GM18498 (cell line): Measurements from ENCODE around the gene APP.

Experiments used
- ATAC-seq: cut with Tn5 transposase; IDR thresholded peaks from one replicate; pipeline ENCODE4 v1.9.1; 2021; ENCODE audit warnings: mild to moderate bottlenecking, moderate library complexity; ENCODE audit not compliant: unreplicated experiment

The APP gene

GRCh38 chr21:26070121-26070520 is 100.4 kb downstream of the APP start:
- ATAC-seq, result no peak

DNA sequence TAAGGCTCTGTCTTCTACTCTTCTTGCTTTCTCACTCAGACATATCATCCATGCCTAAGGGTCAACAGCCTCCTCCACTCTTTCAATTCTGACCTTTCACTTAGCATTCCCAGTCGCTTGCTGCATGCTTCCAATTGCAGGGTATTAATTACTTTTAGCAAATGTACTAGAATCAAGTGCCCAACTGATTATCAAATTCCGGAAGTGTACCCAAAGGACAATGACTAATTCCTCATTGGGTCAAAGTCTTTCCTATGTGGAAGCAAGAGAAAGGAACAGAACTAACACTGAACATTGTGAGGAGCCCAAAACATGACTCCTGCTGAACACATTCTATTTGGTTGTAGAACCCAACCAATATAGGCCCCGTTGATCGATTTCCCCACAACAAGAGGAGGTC is 101.8 kb downstream of the APP start:
- ATAC-seq, result no peak

GRCh38 chr21:26067836-26068594 is 102.6 kb downstream of the APP start:
- ATAC-seq, result no peak

- ATAC-seq, result no peak
Observed at GRCh38 chr21:26064506-26064905, 106.1 kb downstream of the APP start.

DNA sequence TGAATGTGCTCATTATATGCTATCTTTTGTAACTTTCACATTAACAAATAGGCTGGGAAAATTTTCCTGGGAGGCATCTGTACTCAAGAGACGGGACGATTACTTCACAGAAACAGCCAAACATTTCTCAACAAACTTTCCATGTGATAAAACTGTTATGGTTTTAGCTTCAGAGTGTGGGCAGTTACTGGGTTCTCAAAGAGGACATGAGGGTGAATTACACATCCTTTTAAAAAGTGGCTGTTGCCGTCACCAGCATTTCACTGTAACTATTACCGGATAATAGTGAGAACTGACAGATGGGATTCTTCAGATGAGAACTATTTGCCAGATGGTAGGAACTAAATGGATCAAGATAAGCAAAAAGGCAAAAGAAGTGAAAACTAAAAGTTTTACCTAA is 109.1 kb downstream of the APP start:
- no peak for ATAC-seq

- no peak for ATAC-seq
Observed at GRCh38 chr21:26060335-26061115, 110.0 kb downstream of the APP start.

DNA sequence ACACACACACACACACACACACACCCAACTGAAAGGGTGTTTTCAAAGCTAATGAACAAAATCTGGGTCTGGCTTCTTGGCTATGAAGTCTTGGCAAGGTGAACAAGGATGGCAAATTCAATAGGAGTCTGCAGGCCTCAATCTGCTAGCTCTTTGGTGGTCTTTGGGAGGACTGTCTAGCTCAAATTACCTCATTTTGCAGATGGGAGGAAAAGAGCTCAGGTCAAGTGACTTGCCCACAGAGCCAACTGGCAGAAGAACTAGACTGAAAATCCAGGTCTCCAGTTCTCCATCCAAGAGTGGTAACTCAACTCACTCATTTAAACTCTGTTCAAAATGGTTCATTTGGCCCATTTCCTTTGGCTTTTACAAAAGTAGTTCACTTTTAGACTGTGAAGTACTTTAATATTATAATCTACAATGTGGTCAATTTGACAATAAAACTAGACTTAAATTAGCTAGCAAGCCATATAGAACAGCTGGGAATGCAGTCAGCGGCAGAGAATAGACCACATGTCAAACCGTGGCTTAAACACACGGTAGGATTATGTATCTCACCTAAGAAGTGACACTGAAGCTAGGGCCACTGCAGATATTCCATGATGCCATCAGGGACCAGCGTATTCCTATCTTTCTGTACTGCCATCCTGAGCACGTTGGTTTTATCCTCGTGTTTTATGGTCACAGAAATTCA is 112.9 kb downstream of the APP start:
- ATAC-seq, result no peak

GRCh38 chr21:26055841-26056264 is 114.7 kb downstream of the APP start:
- ATAC-seq, result no peak

DNA sequence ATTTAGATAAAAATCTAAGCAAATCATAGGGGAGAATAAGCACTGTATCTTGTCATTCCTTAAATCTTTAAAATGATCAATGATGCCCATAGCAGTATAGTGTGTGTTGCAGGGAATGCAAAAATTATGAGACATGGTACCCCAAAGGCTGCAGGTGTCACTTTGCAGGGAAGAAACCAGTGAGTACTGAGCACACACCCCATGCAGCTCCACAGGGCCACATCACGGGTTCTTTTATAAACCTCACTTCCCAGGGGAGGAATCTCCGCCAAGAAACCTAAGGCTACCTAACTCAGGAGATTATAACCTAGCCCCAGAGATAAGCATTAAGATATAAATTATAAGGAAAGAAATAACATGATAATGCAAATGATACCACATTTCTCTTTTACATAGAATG is 115.6 kb downstream of the APP start:
- ATAC-seq, result no peak

GRCh38 chr21:26052057-26052456 is 118.5 kb downstream of the APP start:
- no peak for ATAC-seq

- ATAC-seq, result no peak
Observed at GRCh38 chr21:26050857-26051256, 119.7 kb downstream of the APP start.

DNA sequence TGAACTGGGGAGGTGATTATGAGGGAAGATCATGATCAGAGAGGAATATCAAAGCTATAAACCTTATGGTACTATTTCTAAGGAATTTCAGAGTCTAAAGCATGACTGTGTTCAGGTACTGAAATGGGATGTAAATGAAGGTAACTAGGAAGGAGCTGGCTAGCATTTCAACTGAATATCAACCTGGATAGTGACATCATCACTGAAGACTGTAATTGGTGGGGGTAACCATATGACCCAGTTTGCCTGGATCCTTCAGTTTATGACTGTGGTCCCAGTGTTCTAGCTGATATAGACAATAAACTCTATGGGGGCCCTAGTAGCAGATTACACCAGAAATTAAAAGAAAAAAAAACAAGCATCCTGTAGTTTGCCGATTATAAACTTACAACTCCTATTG is 120.8 kb downstream of the APP start:
- ATAC-seq, result no peak

DNA sequence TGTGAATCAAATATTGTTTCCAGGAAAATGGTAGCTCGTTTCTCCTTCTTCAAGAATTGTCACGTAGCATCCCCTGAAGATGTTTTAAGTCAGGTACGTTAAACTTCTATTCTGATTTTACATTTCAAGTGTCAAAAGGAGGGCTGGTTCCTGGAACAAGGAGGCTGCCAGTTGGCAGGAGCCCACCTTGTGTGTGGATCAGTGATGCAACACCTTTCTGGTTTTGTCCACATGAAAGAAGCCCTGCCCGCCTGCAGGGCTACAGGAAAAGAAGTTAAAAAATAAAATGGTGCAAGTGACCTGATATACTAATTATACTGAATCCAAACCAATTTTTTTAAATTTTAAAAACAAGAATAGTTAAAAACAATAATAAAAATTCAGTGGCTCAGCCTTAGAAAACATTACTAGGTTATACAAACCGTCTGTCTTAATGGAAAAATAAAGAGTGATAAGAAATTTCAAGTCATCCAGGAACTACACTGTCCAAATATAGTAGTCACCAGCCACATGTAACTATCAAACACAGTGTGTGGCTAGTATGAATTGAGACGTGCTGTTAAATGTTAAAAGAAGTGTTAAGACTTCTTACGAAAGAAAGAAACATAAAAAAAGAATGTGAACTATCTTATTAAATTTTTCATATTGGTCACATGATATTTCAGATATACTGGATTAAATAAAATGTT is 123.1 kb downstream of the APP start:
- no peak for ATAC-seq

- ATAC-seq, result no peak
Observed at GRCh38 chr21:26043891-26044290, 126.7 kb downstream of the APP start.

DNA sequence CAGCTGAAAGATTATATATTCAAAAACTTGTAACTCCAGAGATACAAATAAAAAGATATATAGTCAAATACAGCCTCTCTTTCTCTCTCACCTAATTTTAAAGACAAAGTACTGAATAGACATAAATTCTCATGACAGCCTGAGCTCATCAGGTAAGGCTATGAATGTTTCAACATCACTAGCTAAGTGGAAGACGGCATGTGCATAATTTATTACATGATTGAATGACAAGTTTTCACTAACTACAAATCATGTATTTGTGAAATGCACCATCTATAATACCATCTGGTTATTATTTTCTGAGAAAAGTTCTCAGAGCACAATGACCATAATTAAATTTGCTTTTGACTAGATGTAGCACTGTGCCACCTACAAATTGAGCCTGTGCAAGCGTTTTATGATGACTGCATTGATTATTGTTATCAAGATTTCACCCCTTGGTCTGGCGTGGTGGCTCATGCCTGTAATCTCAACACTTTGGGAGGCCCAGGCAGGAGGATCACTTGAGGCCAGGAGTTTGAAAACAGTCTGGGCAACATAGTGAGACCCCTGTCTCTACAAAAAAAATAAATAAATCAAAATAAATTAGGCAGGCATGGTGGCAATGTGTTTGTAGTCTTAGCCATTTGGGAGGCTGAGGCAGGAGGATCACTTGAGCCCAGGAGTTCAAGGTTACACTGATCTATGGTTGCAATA is 128.2 kb downstream of the APP start:
- ATAC-seq, result no peak

DNA sequence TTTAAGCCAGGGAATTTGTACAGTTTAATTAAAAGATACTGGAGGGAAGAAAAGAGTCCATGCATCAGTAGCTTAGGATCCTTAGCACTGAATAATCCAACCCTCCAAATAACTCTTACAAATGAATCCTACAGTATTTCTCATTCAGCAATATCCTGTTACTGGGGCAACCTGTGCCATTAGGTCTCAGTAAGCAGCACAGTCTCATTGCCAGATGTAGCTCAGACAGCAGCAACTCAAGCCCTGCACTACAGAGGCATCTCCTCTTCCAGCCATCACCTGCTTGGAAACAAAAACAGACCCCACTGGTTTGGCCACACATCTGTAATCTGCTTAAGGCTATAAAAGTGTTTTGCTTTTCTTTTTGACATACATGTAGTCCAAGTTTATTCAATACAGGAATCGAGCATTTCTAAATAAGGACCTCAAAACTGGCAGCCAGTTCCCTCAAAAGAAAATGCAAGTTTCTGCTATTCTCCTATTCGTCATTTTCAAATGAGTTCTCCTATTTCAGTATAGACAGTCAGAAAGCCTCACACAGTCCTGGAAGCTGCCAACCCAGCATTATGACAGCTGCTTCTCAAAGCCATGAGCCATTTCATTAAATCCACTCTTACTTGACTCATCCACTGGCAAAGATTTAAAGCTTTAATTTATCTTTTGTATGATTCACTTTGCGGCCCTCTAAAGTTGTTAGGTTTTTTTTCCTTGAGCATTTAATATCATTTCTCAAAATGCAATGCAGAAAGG is 129.0 kb downstream of the APP start:
- no peak for ATAC-seq

- ATAC-seq, result no peak
Observed at GRCh38 chr21:26036916-26037315, 133.7 kb downstream of the APP start.

DNA sequence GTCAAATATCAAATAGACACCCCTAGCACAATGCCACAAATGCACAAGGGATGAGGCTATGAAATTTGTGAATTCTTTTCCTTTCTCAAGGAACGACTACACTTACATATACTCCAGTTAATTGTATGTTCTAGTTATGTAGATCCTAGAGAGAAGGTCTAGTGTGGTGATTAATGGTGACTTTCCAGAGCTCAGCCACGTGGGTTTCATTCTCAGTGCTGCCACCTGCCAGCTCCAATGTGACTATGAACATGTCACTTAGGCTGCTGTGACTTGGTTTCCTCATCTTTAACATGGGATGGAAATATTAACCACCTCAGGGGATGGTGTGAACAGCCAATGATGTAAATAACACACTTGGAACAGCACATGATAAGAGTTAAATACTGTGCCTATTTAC is 138.3 kb downstream of the APP start:
- ATAC-seq, result no peak

- no peak for ATAC-seq
Observed at GRCh38 chr21:26028183-26028582, 142.4 kb downstream of the APP start.

DNA sequence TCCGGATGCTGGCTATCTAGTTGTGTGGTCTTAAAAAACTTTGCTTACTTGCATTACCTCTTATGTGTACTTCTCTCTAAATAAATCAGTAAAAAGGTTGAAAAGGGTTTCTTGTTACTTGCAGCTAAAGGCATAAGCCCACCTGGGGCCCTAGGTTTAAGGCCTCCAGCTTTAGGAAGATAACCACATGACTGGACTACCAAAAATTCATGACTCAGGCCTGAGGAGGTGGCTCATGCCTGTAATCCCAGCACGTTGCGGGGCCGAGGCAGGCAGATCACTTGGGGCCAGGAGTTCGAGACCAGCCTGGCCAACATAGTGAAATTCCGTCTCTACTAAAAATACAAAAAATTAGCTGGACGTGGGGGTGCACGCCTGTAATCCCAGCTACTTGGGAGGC is 142.9 kb downstream of the APP start:
- ATAC-seq, result no peak
